ENCODE results near the gene RACGAP1.

DNA sequence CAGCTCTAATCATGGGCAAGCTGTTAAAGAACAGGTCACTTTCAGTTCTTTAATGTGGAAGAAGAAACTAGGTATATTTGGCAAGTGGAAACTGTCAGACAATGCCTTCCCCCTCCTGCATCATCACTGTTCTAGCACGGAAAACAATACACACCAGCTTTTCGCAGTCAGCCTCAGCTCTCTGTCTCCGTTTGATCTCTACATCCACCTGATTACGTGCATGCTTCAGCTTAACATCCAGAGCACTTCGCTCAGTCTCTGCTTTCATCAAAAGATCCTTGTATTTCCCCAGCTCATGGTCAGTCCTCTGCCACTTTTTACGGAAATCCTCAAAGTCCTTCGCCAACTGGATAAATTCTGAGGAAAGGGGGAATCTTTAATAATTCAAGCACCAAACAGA is 19.0 kb downstream of the RACGAP1 start:
- TF ChIP-seq, protein P1, sequence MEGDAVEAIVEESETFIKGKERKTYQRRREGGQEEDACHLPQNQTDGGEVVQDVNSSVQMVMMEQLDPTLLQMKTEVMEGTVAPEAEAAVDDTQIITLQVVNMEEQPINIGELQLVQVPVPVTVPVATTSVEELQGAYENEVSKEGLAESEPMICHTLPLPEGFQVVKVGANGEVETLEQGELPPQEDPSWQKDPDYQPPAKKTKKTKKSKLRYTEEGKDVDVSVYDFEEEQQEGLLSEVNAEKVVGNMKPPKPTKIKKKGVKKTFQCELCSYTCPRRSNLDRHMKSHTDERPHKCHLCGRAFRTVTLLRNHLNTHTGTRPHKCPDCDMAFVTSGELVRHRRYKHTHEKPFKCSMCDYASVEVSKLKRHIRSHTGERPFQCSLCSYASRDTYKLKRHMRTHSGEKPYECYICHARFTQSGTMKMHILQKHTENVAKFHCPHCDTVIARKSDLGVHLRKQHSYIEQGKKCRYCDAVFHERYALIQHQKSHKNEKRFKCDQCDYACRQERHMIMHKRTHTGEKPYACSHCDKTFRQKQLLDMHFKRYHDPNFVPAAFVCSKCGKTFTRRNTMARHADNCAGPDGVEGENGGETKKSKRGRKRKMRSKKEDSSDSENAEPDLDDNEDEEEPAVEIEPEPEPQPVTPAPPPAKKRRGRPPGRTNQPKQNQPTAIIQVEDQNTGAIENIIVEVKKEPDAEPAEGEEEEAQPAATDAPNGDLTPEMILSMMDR (IDR thresholded peaks at IDR 0.05), result no peak
- TF ChIP-seq POLR2A (IDR thresholded peaks at IDR 0.05), result no peak
